ENCODE data around the gene ZNF502.

The ZNF502 gene

GRCh38 chr3:44771424-44772098 lies 59.1 kb downstream of the ZNF502 start:
- Histone ChIP-seq H3K4me1 (ENCODE audit: control insufficient read depth, insufficient read depth, low read length) (no peaks in the 10 kb centered on the region), H3K36me3 (ENCODE audit: control insufficient read depth, insufficient read depth, low read length) (peaks cover 44% of the 10 kb centered on the region), H3K27ac (ENCODE audit: insufficient read depth, low read depth, low read length, poor library complexity, severe bottlenecking) (no peak overlapping the region), H3K27me3 (ENCODE audit: control insufficient read depth, insufficient read depth, low read length, poor library complexity, severe bottlenecking) (no peaks in the 10 kb centered on the region), H3K9me3 (ENCODE audit: control insufficient read depth, low read length) (peaks cover 12% of the 10 kb centered on the region), H3K4me3 (ENCODE audit: insufficient read depth, low read depth, low read length) (no peak overlapping the region)
- no CpG with 5 or more reads among the region's 1 CpG for WGBS, 2 experiments

DNA sequence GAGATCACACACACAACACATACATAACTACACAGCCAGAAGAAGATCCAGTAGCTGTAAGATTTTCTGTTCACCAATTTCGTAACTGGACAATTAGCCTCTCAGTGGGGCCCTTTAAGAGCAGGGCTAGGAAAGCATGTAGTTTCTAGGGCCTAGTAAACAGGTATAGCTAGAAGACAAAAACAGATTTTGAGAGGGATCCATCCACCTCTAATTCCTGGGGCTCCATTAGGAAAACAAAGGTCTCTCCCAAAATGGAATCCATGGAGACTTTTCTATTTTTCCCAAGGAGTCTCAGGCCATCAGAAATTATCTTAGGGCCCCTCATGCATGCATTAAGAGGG lies 59.6 kb downstream of the ZNF502 start:
- H3K4me1 ChIP-seq (ENCODE audit: control insufficient read depth, insufficient read depth, low read length) = no peaks in the 10 kb centered on the region
- H3K9me3 ChIP-seq (ENCODE audit: control insufficient read depth, low read length) = peaks cover 12% of the 10 kb centered on the region
- 95 to 97% methylated on average over 1 of the region's 1 CpG for WGBS, 2 experiments
- no peak overlapping the region for H3K4me3 ChIP-seq (ENCODE audit: insufficient read depth, low read depth, low read length)
- no peaks in the 10 kb centered on the region for H3K27me3 ChIP-seq (ENCODE audit: control insufficient read depth, insufficient read depth, low read length, poor library complexity, severe bottlenecking)
- no peak overlapping the region for H3K27ac ChIP-seq (ENCODE audit: insufficient read depth, low read depth, low read length, poor library complexity, severe bottlenecking)
- peaks cover 48% of the 10 kb centered on the region for H3K36me3 ChIP-seq (ENCODE audit: control insufficient read depth, insufficient read depth, low read length)
